ENCODE data around the gene TNIP1.

The TNIP1 gene

GRCh38 chr5:151080613-151081430, at the start of gene TNIP1:
TSS of gene TNIP1 (minus strand) at chr5:151081034. CDS start at chr5:151065095, 15,939 bp downstream.
- DNase-seq (ENCODE audit: low read depth in 2 of 2, low spot score in 1 of 2) = peak; percentile 80 to 87

GRCh38 chr5:151130235-151130921, 49.5 kb upstream of the TNIP1 start:
- no peak for DNase-seq (ENCODE audit: low read depth in 2 of 2, low spot score in 1 of 2)

GRCh38 chr5:151128817-151129216, 48.0 kb upstream of the TNIP1 start:
- DNase-seq (ENCODE audit: low read depth in 2 of 2, low spot score in 1 of 2) = no peak

- DNase-seq (ENCODE audit: low read depth in 2 of 2, low spot score in 1 of 2) = no peak
Observed at GRCh38 chr5:151127926-151128325, 47.1 kb upstream of the TNIP1 start.

GRCh38 chr5:151126199-151126645, 45.4 kb upstream of the TNIP1 start:
- peak; percentile 40 to 51 for DNase-seq (ENCODE audit: low read depth in 2 of 2, low spot score in 1 of 2)

- DNase-seq (ENCODE audit: low read depth in 2 of 2, low spot score in 1 of 2) = no peak
Observed at GRCh38 chr5:151125421-151125820, 44.6 kb upstream of the TNIP1 start.

DNA sequence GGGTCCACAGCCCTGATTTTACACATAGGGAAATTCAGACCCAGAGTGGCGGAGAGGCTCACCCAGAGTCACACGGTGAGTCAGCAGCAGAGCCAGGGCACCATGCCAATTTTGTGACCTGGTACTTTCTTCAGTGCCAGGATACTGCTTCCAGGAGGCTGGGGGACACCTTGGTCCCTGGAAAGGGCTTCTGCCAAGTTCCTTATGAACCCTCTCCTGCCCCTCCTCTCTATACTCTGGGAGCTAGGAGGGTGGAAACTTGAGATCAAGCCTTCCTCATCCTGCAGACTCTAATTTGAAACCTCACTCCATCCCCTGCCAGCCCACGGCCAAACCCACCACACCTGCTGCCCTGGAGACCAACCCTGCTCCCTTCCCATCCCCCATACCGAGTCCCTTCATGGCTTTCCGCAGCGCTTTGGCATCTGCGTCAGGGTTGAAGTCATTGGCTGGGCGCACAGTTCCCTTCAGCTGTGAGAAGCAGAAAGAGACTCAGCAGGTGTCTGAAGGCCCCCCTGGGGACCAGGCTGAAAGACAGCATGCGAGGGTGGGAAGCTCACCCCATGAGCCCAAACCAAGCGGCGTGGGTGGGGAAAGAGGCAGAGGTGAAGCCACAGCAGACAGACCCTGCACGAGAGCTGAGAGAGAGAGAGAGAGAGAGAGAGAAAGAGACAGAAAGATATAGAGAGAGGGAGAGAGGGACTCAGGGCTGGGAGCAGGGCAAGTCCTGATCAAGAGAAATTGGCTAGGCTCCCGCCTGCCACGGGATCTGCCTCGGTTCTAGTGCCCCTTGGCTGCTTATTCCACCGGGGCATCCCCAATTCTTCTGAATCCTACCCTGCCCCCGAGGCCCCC, 43.3 kb upstream of the TNIP1 start:
- no peak for DNase-seq (ENCODE audit: low read depth in 2 of 2, low spot score in 1 of 2)

GRCh38 chr5:151122828-151123227, 42.0 kb upstream of the TNIP1 start:
- no peak for DNase-seq (ENCODE audit: low read depth in 2 of 2, low spot score in 1 of 2)

GRCh38 chr5:151121665-151122064, 40.8 kb upstream of the TNIP1 start:
- no peak for DNase-seq (ENCODE audit: low read depth in 2 of 2, low spot score in 1 of 2)

DNA sequence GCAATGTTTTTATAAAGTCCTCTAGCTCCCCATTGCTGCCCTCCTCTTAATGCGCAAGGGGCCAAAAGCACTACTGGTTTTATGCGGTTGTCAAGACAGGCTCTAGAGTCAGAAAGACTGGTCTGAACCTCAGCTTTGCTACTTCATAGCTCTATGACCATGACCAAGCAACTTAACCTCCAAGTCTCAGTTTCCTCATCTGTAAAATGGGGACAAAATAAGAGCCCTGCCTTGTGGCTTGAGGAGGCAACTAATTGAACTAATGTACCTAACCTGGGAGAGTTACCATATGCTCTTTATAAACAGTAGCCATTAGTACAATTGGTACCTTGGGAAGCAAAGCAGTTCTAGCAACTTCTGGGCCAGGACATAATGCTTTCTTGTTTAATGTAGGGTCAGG, 40.3 kb upstream of the TNIP1 start:
- DNase-seq (ENCODE audit: low read depth in 2 of 2, low spot score in 1 of 2) = no peak

GRCh38 chr5:151118913-151119575, 38.2 kb upstream of the TNIP1 start:
- no peak for DNase-seq (ENCODE audit: low read depth in 2 of 2, low spot score in 1 of 2)

- DNase-seq (ENCODE audit: low read depth in 2 of 2, low spot score in 1 of 2) = peak; percentile 39 to 52
Observed at GRCh38 chr5:151115272-151115905, 34.6 kb upstream of the TNIP1 start.

DNA sequence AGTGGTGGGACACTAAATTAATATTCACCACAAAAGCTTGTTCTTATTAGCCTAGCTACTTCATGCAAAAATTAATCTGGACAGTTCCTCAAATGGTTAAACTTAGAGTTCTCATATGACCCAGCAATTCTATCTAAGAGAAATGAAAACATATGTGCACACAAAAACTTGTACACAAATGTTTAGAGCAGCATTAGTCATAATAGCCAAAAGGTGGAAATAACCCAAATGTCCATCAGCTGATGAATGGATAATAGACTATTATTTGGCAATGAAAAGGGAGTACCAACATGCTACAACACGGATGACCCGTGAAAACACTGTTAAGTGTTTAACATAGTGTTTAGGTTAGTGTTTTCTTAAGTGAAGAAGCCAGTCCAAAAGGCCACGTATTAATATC, 32.8 kb upstream of the TNIP1 start:
- DNase-seq (ENCODE audit: low read depth in 2 of 2, low spot score in 1 of 2) = no peak

- DNase-seq (ENCODE audit: low read depth in 2 of 2, low spot score in 1 of 2) = no peak
Observed at GRCh38 chr5:151110992-151111391, 30.2 kb upstream of the TNIP1 start.

DNA sequence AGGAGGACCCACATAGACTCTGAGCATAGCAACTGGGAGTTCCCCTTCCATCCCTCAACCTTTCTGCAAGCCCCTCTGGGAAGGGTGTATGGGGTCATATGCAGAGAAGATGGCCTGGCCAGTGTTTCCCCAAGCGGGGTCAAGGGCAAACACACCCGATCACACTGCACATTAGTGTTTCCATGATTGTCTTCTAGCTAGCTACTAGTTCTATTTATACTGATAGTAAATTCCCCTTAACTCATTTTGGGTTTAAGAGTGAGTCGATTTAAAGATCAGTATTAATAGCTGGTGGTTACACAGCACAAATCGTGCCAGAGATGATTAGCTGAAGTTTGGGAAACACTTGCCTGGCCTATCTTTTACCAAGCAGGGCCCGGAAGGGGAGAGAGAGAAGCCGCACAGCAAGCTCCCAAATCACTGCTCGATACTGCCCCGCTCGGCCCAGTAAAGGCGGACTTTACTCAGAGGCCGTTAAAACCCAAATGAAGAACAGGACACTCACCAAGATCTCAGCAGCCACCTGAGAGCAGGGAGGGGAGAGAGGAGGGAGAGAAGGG, 29.4 kb upstream of the TNIP1 start:
- no peak for DNase-seq (ENCODE audit: low read depth in 2 of 2, low spot score in 1 of 2)

DNA sequence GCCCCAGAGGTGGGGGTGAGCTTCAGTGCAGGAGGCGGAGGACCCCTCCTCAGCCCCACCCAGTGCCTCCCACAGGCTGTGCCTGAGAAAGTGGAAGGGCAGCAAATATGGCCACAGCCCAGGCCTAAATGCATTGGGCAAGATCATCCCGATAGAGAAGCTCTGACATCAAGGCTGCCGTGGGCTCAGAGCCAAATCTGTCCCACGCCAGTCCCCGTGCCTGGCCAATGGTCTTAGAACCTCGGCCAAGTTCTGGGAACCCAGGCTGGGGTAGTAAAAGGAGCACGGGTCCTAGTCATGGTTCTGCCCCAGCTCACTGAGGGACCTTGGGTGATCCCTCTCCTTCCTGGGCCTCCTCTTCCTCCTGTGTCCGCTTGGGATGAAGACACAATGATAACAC, 27.7 kb upstream of the TNIP1 start:
- no peak for DNase-seq (ENCODE audit: low read depth in 2 of 2, low spot score in 1 of 2)

- DNase-seq (ENCODE audit: low read depth in 2 of 2, low spot score in 1 of 2) = no peak
Observed at GRCh38 chr5:151107738-151108520, 27.1 kb upstream of the TNIP1 start.

GRCh38 chr5:151107084-151107483, 26.2 kb upstream of the TNIP1 start:
- DNase-seq (ENCODE audit: low read depth in 2 of 2, low spot score in 1 of 2) = no peak

DNA sequence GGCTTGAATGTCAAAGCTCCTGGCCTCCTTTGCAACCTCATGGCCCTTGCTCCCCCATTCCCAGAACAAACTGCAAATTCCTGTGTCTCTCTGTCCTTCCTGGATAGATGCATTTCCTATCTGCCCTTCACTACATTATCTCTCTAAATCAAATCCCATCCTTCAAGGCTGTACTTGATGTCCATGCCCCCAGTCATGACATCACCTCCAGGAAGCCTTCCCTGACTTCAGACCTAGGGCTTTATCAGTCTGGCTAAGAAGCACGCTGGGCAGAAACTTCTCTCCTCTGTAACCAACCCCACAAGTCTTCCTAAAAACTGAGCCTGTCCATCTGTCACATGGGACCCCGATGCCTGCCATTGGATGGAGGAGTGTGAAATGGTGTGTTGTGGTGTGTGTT, 25.7 kb upstream of the TNIP1 start:
- DNase-seq (ENCODE audit: low read depth in 2 of 2, low spot score in 1 of 2) = no peak
